Stimulated activated naive CD8-positive, alpha-beta T cell treated with anti-CD3 and anti-CD28 coated beads, Interleukin-15, amount 100 ng/mL, for 72 hours (primary cell): ENCODE data around the gene NXN.

ENCODE experiments used
- ATAC-seq: fragments of 150-1000 bp; cut with Tn5 transposase; 2 replicates; pipeline ENCODE4 v1.10.0; 2021; ENCODE audit warnings: mild to moderate bottlenecking, moderate library complexity
- DNase-seq, 2 donors: peaks; one replicate each; pipeline ENCODE4 v3.0.0; 2021 to 2022
- H3K27ac Mint-ChIP-seq, 2 donors: one replicate each; pipeline ENCODE4 v1.8.0; 2022; ENCODE audit warnings: mild to moderate bottlenecking in 2 of 2, mixed read lengths in 2 of 2, moderate library complexity in 2 of 2
- H3K27me3 Mint-ChIP-seq: one replicate; pipeline ENCODE4 v1.8.0; 2022; ENCODE audit warnings: mixed read lengths
- H3K4me1 Mint-ChIP-seq: one replicate; pipeline ENCODE4 v1.8.0; 2022; ENCODE audit warnings: mild to moderate bottlenecking, mixed read lengths
- H3K4me3 Mint-ChIP-seq, 2 donors: one replicate each; pipeline ENCODE4 v1.8.0; 2022; ENCODE audit warnings: mild to moderate bottlenecking in 2 of 2, mixed read lengths in 2 of 2, moderate library complexity in 1 of 2
- H3K9me3 Mint-ChIP-seq, 2 donors: one replicate each; pipeline ENCODE4 v1.8.0; 2022; ENCODE audit warnings: mixed read lengths in 2 of 2

NXN gene

GRCh38 chr17:979539-980405, at the start of gene NXN:
Gene NXN (minus strand): TSS chr17:979776.
- ATAC-seq (peak; percentile 87), DNase-seq (peak; percentile 81 to 89)
- H3K27me3 Mint-ChIP-seq, result peaks cover 37% of the 10 kb centered on the region
- peaks cover 22% of the 10 kb centered on the region for H3K4me1 Mint-ChIP-seq
- no peaks in the 10 kb centered on the region for H3K9me3 Mint-ChIP-seq
- no peak within 1 kb of the TSS for H3K27ac Mint-ChIP-seq
- peak within 1 kb of the TSS; percentile 82 to 84 for H3K4me3 Mint-ChIP-seq

GRCh38 chr17:1027044-1027443, 47.5 kb upstream of the NXN start:
- Mint-ChIP-seq H3K9me3 (no peaks in the 10 kb centered on the region), H3K4me3 (no peak overlapping the region), H3K27ac (no peak overlapping the region), H3K27me3 (no peaks in the 10 kb centered on the region), H3K4me1 (peaks cover 8% of the 10 kb centered on the region)
- ATAC-seq (no peak), DNase-seq (no peak)

- ATAC-seq (no peak), DNase-seq (no peak)
- H3K27ac Mint-ChIP-seq, result no peak overlapping the region
- no peaks in the 10 kb centered on the region for H3K27me3 Mint-ChIP-seq
- peaks cover 8% of the 10 kb centered on the region for H3K4me1 Mint-ChIP-seq
- H3K4me3 Mint-ChIP-seq, result no peak overlapping the region
- no peaks in the 10 kb centered on the region for H3K9me3 Mint-ChIP-seq
Measured at GRCh38 chr17:1026599-1026975, 47.0 kb upstream of the NXN start.

GRCh38 chr17:1025733-1026598, 46.4 kb upstream of the NXN start:
- Mint-ChIP-seq H3K27ac (no peak overlapping the region), H3K4me3 (no peak overlapping the region), H3K4me1 (peaks cover 8% of the 10 kb centered on the region), H3K27me3 (no peaks in the 10 kb centered on the region), H3K9me3 (no peaks in the 10 kb centered on the region)
- DNase-seq (no peak), ATAC-seq (no peak)

- DNase-seq (no peak), ATAC-seq (no peak)
- Mint-ChIP-seq H3K4me1 (peaks cover under 1% of the 10 kb centered on the region), H3K4me3 (no peak overlapping the region), H3K27me3 (no peaks in the 10 kb centered on the region), H3K27ac (peak overlapping the region in 1 of 2 donors; percentile 19), H3K9me3 (no peaks in the 10 kb centered on the region)
Measured at GRCh38 chr17:1024076-1024475, 44.5 kb upstream of the NXN start.

- H3K4me1 Mint-ChIP-seq, result no peaks in the 10 kb centered on the region
- H3K27ac Mint-ChIP-seq, result no peak overlapping the region
- no peak for DNase-seq
- no peak for ATAC-seq
- no peaks in the 10 kb centered on the region for H3K9me3 Mint-ChIP-seq
- H3K27me3 Mint-ChIP-seq, result no peaks in the 10 kb centered on the region
- no peak overlapping the region for H3K4me3 Mint-ChIP-seq
Measured at GRCh38 chr17:1022278-1023024, 42.9 kb upstream of the NXN start.

GRCh38 chr17:1021147-1021546, 41.6 kb upstream of the NXN start:
- Mint-ChIP-seq H3K9me3 (no peaks in the 10 kb centered on the region), H3K27me3 (no peaks in the 10 kb centered on the region), H3K4me1 (no peaks in the 10 kb centered on the region), H3K4me3 (no peak overlapping the region), H3K27ac (no peak overlapping the region)
- ATAC-seq (no peak), DNase-seq (no peak)

GRCh38 chr17:1019451-1019850, 39.9 kb upstream of the NXN start:
- no peak for ATAC-seq
- Mint-ChIP-seq H3K4me3 (no peak overlapping the region), H3K27ac (peak overlapping the region in 1 of 2 donors; percentile 92), H3K27me3 (no peaks in the 10 kb centered on the region), H3K4me1 (no peaks in the 10 kb centered on the region), H3K9me3 (no peaks in the 10 kb centered on the region)
- DNase-seq, result no peak

GRCh38 chr17:1018547-1018946, 39.0 kb upstream of the NXN start:
- Mint-ChIP-seq H3K9me3 (no peaks in the 10 kb centered on the region), H3K4me3 (no peak overlapping the region), H3K4me1 (no peaks in the 10 kb centered on the region), H3K27ac (no peak overlapping the region), H3K27me3 (no peaks in the 10 kb centered on the region)
- DNase-seq (no peak), ATAC-seq (no peak)

- DNase-seq (no peak), ATAC-seq (no peak)
- no peaks in the 10 kb centered on the region for H3K27me3 Mint-ChIP-seq
- H3K27ac Mint-ChIP-seq, result peak overlapping the region in 1 of 2 donors; percentile 27
- H3K4me3 Mint-ChIP-seq, result no peak overlapping the region
- H3K4me1 Mint-ChIP-seq, result no peaks in the 10 kb centered on the region
- no peaks in the 10 kb centered on the region for H3K9me3 Mint-ChIP-seq
Measured at GRCh38 chr17:1013729-1014090, 34.1 kb upstream of the NXN start.

- H3K27ac Mint-ChIP-seq, result no peak overlapping the region
- no peak overlapping the region for H3K4me3 Mint-ChIP-seq
- no peaks in the 10 kb centered on the region for H3K27me3 Mint-ChIP-seq
- H3K4me1 Mint-ChIP-seq, result no peaks in the 10 kb centered on the region
- H3K9me3 Mint-ChIP-seq, result no peaks in the 10 kb centered on the region
- ATAC-seq (peak; percentile 44), DNase-seq (no peak)
Measured at GRCh38 chr17:1012823-1013728, 33.5 kb upstream of the NXN start.

- H3K27me3 Mint-ChIP-seq, result no peaks in the 10 kb centered on the region
- no peak overlapping the region for H3K4me3 Mint-ChIP-seq
- DNase-seq (no peak), ATAC-seq (no peak)
- H3K4me1 Mint-ChIP-seq, result no peaks in the 10 kb centered on the region
- H3K9me3 Mint-ChIP-seq, result no peaks in the 10 kb centered on the region
- H3K27ac Mint-ChIP-seq, result no peak overlapping the region
Measured at GRCh38 chr17:1011760-1012735, 32.5 kb upstream of the NXN start.

- H3K9me3 Mint-ChIP-seq, result no peaks in the 10 kb centered on the region
- no peak for DNase-seq
- peaks cover 2% of the 10 kb centered on the region for H3K4me1 Mint-ChIP-seq
- no peak overlapping the region for H3K4me3 Mint-ChIP-seq
- no peaks in the 10 kb centered on the region for H3K27me3 Mint-ChIP-seq
- ATAC-seq, result no peak
- no peak overlapping the region for H3K27ac Mint-ChIP-seq
Measured at GRCh38 chr17:1011138-1011537, 31.6 kb upstream of the NXN start.

GRCh38 chr17:1010586-1010985, 31.0 kb upstream of the NXN start:
- peaks cover 8% of the 10 kb centered on the region for H3K4me1 Mint-ChIP-seq
- H3K27me3 Mint-ChIP-seq, result no peaks in the 10 kb centered on the region
- H3K27ac Mint-ChIP-seq, result no peak overlapping the region
- no peaks in the 10 kb centered on the region for H3K9me3 Mint-ChIP-seq
- no peak overlapping the region for H3K4me3 Mint-ChIP-seq
- ATAC-seq (no peak), DNase-seq (no peak)
